Spleen (tissue), 7 donors: ENCODE data around the gene GALK1.

Source experiments
- CTCF ChIP-seq, 11 experiments: fragments of 200-600 bp in 7 of 11; fragments of 450-650 bp in 4 of 11; sonication (generic) in 4 of 11; IDR thresholded peaks in 8 of 11; conservative IDR thresholded peaks in 3 of 11; 1 replicate in 7 of 11; 2 replicates in 4 of 11; pipeline versions ENCODE4 v1.4.0 to v1.8.0; 2016 to 2021; ENCODE audit warnings: antibody characterized with exemption in 11 of 11, inconsistent platforms in 4 of 11, mild to moderate bottlenecking in 1 of 11
- POLR2A ChIP-seq, 3 donors: fragments of 450-650 bp; IDR thresholded peaks; one replicate each; pipeline ENCODE4 v1.5.1; 2017; ENCODE audit warnings: antibody characterized with exemption in 3 of 3, mild to moderate bottlenecking in 1 of 3
- POLR2AphosphoS5 ChIP-seq, 3 donors: sonication (generic); formaldehyde crosslinking; IDR thresholded peaks; one replicate each; pipeline ENCODE4 v1.5.1; 2017; ENCODE audit warnings: antibody characterized with exemption in 3 of 3
- donor health status: DM: no; HTN: no; CAD: no; lungs with moderate emphysema.
- donor health status: DM: no; HTN: no; CAD: no.
- donor health status: DM: no; HTN: no; CAD: no.

GRCh38 chr17:75742337-75742736 is 22.7 kb downstream of the GALK1 start:
- TF ChIP-seq CTCF (IDR thresholded peaks at IDR 0.05 in 8 of 11, conservative IDR thresholded peaks at IDR 0.05 in 3 of 11) (no peak), POLR2AphosphoS5 (IDR thresholded peaks at IDR 0.05) (peak in 2 of 3 donors; percentile 10 to 55), POLR2A (IDR thresholded peaks at IDR 0.05) (no peak)
